Gastroesophageal sphincter (tissue), 4 donors: ENCODE data around the gene USP37. TPM values are rescaled to one million over a fixed set of nuclear protein-coding genes. Genes with fewer than 3 reads are reported as not detected.

ENCODE experiments used
- ATAC-seq: fragments of 150-250 bp; one replicate; pipeline ENCODE4 v1.9.1; 2016; ENCODE audit warnings: mild to moderate bottlenecking, moderate library complexity
- H3K27ac ChIP-seq, 4 donors: fragments of 200-600 bp; sonication (generic) in 3 of 4; 1 replicate in 3 of 4; 2 replicates in 1 of 4; pipeline ENCODE4 v1.5.1; 2016 to 2019
- H3K27me3 ChIP-seq: fragments of 200-600 bp; sonication (generic); one replicate; pipeline ENCODE4 v1.5.1; 2019
- H3K36me3 ChIP-seq, 2 donors: fragments of 200-600 bp; sonication (generic); one replicate each; pipeline ENCODE4 v1.5.1; 2019; ENCODE audit warnings: control low read depth in 1 of 2
- H3K4me1 ChIP-seq, 3 donors: fragments of 200-600 bp; sonication (generic); 1 replicate in 2 of 3; 2 replicates in 1 of 3; pipeline ENCODE4 v1.5.1; 2016 to 2019; ENCODE audit warnings: control low read depth in 2 of 3
- H3K4me3 ChIP-seq, 2 donors: fragments of 200-600 bp; sonication (generic); one replicate each; pipeline ENCODE4 v1.5.1; 2019; ENCODE audit warnings: mild to moderate bottlenecking in 1 of 2, moderate library complexity in 1 of 2
- H3K9me3 ChIP-seq, 3 donors: fragments of 200-600 bp; sonication (generic); one replicate each; pipeline ENCODE4 v1.5.1; 2017 to 2019; ENCODE audit warnings: control low read depth in 2 of 3
- CTCF ChIP-seq, 4 experiments: fragments of 200-600 bp in 2 of 4; fragments of 450-650 bp in 2 of 4; sonication (generic) in 1 of 4; IDR thresholded peaks; one replicate each; pipeline ENCODE4 v1.5.1; 2017 to 2019; ENCODE audit warnings: antibody characterized with exemption in 4 of 4, mild to moderate bottlenecking in 2 of 4, moderate library complexity in 2 of 4
- EP300 ChIP-seq: sonication (generic); formaldehyde crosslinking; IDR thresholded peaks from one replicate; pipeline ENCODE4 v1.6.1; 2017; ENCODE audit warnings: antibody characterized with exemption, mild to moderate bottlenecking
- POLR2A ChIP-seq, 2 donors: fragments of 450-650 bp; IDR thresholded peaks; one replicate each; pipeline ENCODE4 v1.6.1; 2017; ENCODE audit warnings: antibody characterized with exemption in 2 of 2, mild to moderate bottlenecking in 2 of 2, moderate library complexity in 1 of 2
- POLR2AphosphoS5 ChIP-seq: sonication (generic); formaldehyde crosslinking; IDR thresholded peaks from one replicate; pipeline ENCODE4 v1.6.1; 2017; ENCODE audit warnings: antibody characterized with exemption
- WGBS, 2 donors: methylation state at CpG; one replicate each; pipeline ENCODE4 v1.1.5; 2018; ENCODE audit warnings: low coverage in 1 of 2; 5-methylcytosine and 5-hydroxymethylcytosine counted together
- small RNA-seq, 4 donors: library from RNA; depleted of rRNA; stranded (forward); fragments of <200 nt; gene quantifications; one replicate each; pipeline ENCODE3, GENCODE V24; 2016
- total RNA-seq, 4 donors: library from RNA; depleted of rRNA; stranded (reverse); fragments of >200 nt; gene quantifications; one replicate each; pipeline ENCODE4 v1.1.0, GENCODE V29; 2016

The USP37 gene
- total RNA-seq, 4 donors from 2014 or later, result 8.3 to 17.4 (median 9.0) TPM

- Histone ChIP-seq H3K27me3 (no peaks in the 10 kb centered on the region), H3K27ac (peak overlapping the region in 3 of 4 donors; percentile 97 to 100 (median 100)), H3K4me3 (peak overlapping the region in 1 of 2 donors; percentile 85), H3K4me1 (peaks cover 5 to 82% (median 39%) of the 10 kb centered on the region in 3 donors), H3K9me3 (no peaks in the 10 kb centered on the region), H3K36me3 (peaks cover 0 to 45% of the 10 kb centered on the region in 2 donors)
- TF ChIP-seq POLR2AphosphoS5 (no peak), POLR2A (IDR thresholded peaks at IDR 0.05) (no peak), CTCF (IDR thresholded peaks at IDR 0.05) (no peak), EP300 (no peak)
- no peak for ATAC-seq
- no CpG with 5 or more reads among the region's 9 CpGs for WGBS, 2 donors
These were observed 166.3 kb downstream of the USP37 start for GRCh38 chr2:218401890-218402289.

- H3K27ac ChIP-seq, result peak overlapping the region; percentile 95 to 100 (median 98)
- WGBS, 2 donors, result 11% methylated on average over 6 of the region's 24 CpGs; no CpG with 5 or more reads in 1 of the 2 donors
- H3K9me3 ChIP-seq, result no peaks in the 10 kb centered on the region
- no peak for ATAC-seq
- H3K36me3 ChIP-seq, result peaks cover 0 to 45% of the 10 kb centered on the region in 2 donors
- H3K4me3 ChIP-seq, result peak overlapping the region; percentile 76 to 85
- peaks cover 5 to 82% (median 37%) of the 10 kb centered on the region in 3 donors for H3K4me1 ChIP-seq
- H3K27me3 ChIP-seq, result no peaks in the 10 kb centered on the region
- TF ChIP-seq POLR2A (IDR thresholded peaks at IDR 0.05) (no peak), EP300 (no peak), CTCF (IDR thresholded peaks at IDR 0.05) (no peak), POLR2AphosphoS5 (no peak)
These were observed 166.9 kb downstream of the USP37 start for GRCh38 chr2:218400930-218401881.

Small RNAs within 50 kb of the gene (small RNA-seq; reads per million reads assigned to genes)
- gene MIR26B (645 to 1,185 (median 739) reads per million in 4 donors), gene RNU6-136P (0 reads per million in 4 donors)

Other genes starting within 250 kb of the USP37 start
- gene CATIP, start 211.5 kb downstream of the USP37 start, total RNA-seq, result not detected
- 10 to 100 TPM in 2 of 4 donors, 1 to 10 TPM in 2; 5.9 to 23.0 (median 9.5) TPM for gene SLC11A1, start 186.1 kb downstream of the USP37 start, total RNA-seq
- gene CTDSP1, start 168.5 kb downstream of the USP37 start, total RNA-seq, result 100 to 1,000 TPM; 121 to 159 (median 136) TPM
- gene VIL1, start 149.2 kb downstream of the USP37 start, total RNA-seq, result not detected
- gene CNOT9, start 488 bp upstream of the USP37 start, total RNA-seq, result 10 to 100 TPM; 27.5 to 35.3 (median 32.3) TPM
- 10 to 100 TPM in 2 of 4 donors, 1 to 10 TPM in 2; 1.6 to 18.8 (median 9.3) TPM for gene PLCD4, start 39.5 kb upstream of the USP37 start, total RNA-seq
- 10 to 100 TPM; 10.8 to 33.3 (median 24.6) TPM for gene ZNF142, start 91.3 kb upstream of the USP37 start, total RNA-seq
- gene BCS1L, start 91.3 kb upstream of the USP37 start, total RNA-seq, result 10 to 100 TPM; 24.3 to 37.4 (median 29.9) TPM
- 10 to 100 TPM; 16.3 to 24.6 (median 17.7) TPM for gene RNF25, start 103.7 kb upstream of the USP37 start, total RNA-seq
- 10 to 100 TPM; 16.7 to 36.6 (median 22.2) TPM for gene STK36, start 103.7 kb upstream of the USP37 start, total RNA-seq
- gene TTLL4, start 142.5 kb upstream of the USP37 start, total RNA-seq, result 10 to 100 TPM in 2 of 4 donors, 1 to 10 TPM in 2; 6.5 to 12.1 (median 8.7) TPM
- 10 to 100 TPM; 20.9 to 29.0 (median 23.5) TPM for gene CYP27A1, start 213.8 kb upstream of the USP37 start, total RNA-seq